GM12801 (cell line): ENCODE results near the gene MEX3D.

Experiments used
- CTCF ChIP-seq: IDR thresholded peaks from one replicate; pipeline ENCODE4 v1.5.1; 2011; ENCODE audit warnings: control low read depth; ENCODE audit not compliant: insufficient read length; ENCODE audit errors: extremely low read depth

MEX3D gene

DNA sequence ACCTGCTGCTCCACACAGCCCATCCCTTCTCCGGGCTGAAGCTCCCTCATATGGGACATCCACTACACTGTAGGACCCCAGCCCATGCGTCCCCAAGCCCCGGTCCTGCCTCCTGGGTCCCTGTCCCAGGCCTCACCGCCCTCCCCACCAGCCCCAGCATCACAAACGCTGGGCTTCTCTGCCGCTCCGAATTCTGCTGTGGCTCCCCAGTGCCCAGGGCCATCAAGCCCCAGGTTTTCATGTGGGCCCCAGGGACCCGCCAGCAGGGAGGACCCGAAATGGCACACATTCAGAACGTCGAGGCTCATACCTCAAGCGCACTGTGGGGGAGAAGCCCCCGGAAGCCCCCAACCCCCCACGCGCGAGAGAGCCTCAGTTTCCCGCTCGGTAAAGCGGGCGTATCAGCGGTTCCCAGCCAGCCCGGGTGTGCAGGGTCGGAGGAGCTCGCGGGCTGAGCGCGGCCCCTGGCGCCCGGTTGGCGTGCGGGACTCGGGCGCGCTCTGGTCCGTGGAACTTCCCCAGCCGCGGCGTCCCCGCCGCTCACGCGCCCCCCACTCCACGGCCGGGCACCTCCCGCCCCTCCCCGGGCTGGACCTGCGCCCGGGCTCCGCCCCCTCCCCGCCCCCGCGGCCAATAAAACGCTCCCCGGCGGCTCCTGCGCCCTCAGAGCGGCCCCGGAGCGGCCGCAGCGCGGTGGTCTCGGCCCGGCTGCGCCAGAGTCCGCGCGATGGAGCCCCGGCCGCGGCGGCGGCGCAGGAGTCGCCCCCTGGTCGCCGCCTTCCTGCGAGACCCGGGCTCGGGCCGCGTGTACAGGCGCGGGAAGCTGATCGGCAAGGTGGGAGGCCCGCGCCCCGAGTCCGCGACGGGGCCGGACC, 44.5 kb downstream of the MEX3D start, which contains the start of gene PLK5:
TSS of gene PLK5 (plus strand) at position 666 of the 875 bp plus-strand sequence. CDS start 2,920 bp downstream, outside the sequence.
- TF ChIP-seq CTCF: no peak

GRCh38 chr19:1522838-1523237, 45.3 kb downstream of the MEX3D start:
- no peak for TF ChIP-seq CTCF

- no peak for TF ChIP-seq CTCF
These were observed 46.1 kb downstream of the MEX3D start for GRCh38 chr19:1522061-1522460.

GRCh38 chr19:1521636-1522035, 46.5 kb downstream of the MEX3D start:
- TF ChIP-seq CTCF: no peak

DNA sequence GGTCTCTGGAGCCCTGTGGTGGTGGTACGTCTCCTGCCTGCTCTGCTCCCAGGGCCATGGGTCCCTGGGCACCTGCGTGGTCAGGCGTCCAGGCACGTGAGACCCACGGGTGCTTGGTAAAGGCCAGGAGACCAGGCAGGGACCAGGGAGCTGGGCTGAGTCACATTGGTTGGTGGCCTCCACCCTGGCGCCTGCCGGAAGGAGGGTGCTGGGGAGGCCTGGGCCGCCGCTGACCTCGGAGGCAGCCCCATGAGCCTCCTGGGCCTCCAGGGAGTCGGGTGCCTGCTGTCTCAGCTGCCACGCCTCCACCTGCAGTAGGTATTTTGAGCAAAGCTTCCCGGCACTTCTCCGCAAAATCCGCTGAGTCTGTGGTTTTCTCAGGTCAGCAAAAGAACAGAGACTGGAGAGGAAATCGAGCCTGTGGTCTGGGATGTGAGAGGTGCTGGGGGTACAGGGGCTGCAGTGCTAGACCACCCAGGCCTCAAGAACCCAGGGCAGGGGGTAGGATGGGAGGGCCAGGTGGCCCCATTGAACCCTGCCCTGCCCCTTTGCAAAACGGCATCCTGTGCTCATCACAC, 47.8 kb downstream of the MEX3D start:
- no peak for TF ChIP-seq CTCF

DNA sequence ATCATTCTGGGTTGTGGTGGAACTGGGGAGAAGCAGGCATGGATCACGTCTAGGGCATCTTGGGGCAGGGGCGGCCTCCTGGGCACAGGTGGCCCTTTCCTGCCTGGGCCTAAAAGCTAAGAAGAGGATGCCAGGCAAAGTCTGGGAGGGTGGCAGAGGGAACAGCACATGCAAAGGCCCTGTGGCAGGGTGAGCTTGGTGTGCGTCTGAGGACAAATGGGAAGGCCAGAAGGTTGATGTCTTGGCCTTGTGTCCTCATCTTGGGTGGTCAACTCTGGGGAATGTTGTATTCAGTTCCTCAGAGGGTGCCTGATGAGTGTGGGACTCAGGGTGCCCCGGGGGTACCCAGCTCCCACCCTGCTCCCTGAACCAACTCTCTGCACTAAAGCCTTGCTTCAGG, 49.7 kb downstream of the MEX3D start:
- no peak for TF ChIP-seq CTCF

DNA sequence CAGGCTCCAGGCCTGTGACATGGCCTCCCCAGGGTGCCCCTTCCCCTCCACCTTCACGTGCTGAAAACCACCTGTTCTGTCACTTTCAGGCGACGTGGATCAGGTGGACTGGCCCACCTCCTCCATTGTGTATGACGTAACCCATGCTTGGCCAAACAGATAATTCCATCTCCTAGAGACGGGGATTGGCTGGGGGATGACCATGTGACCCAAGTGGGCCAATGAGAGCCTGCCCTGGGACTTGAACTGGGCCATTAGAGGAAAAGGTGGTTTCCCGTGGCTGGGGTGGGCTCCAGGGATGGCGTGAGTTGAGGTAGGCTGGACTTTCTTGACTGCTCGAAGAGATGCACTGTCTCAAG, 51.8 kb downstream of the MEX3D start:
- TF ChIP-seq CTCF: no peak
